Measurements from ENCODE around the gene PCDHA7. TPM values are rescaled to one million over a fixed set of nuclear protein-coding genes. Genes with fewer than 3 reads are reported as not detected.
"Not testable (repeated sequence)": the region's sequence is repeated elsewhere in the genome, so short reads cannot be mapped to it uniquely, and the experiment has no call there.

The PCDHA7 gene
- total RNA-seq, 1 experiment from 2014 or later: 2.7 TPM

DNA sequence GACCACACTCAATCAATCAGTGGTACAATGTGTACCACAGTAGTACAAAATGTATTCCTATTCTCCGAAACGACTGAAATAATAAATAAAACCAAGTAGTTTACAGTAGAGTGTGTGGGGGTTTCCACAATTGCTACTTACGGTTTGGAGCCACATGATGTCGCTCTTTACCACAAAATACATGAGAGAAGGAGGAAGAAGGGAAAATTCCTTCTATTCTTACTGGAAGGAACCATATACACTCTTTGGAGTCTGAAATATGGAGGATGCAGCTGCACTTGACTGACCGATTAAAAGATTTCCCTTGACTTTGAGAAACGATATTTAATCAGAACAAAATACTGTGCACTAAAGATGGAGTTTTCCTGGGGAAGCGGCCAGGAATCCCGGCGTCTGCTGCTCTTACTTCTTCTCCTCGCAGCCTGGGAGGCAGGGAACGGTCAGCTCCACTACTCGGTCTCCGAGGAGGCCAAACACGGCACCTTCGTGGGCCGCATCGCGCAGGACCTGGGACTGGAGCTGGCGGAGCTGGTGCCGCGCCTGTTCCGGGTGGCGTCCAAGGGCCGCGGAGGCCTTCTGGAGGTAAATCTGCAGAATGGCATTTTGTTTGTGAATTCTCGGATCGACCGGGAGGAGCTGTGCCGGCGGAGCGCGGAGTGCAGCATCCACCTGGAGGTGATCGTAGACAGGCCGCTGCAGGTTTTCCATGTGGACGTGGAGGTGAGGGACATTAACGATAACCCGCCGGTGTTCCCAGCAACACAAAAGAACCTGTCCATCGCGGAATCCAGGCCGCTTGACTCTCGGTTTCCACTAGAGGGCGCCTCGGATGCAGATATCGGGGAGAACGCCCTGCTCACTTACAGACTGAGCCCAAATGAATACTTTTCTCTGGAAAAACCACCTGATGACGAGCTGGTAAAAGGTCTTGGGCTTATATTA is 27.0 kb upstream of the PCDHA7 start, which contains the start of gene PCDHA4:
TSS of gene PCDHA4 (plus strand) at position 235 of the 942 bp plus-strand sequence.
- H3K4me3 Mint-ChIP-seq: peak within 1 kb of the TSS; percentile 92
- CTCF ChIA-PET: interaction anchor here (0.6 to 5.4 kb wide), 31 partner anchors 11 to 448 kb away, joined by 3 to 61 read pairs (median 4); partner anchors contain the start of genes IK, PCDHA1, PCDHA10 and PCDHA11
- peaks cover 2% of the 10 kb centered on the region for H3K9me3 Mint-ChIP-seq
- no peaks in the 10 kb centered on the region for H3K27me3 Mint-ChIP-seq (ENCODE audit: low read depth)
- H3K4me1 Mint-ChIP-seq: peaks cover 7% of the 10 kb centered on the region
- POLR2A ChIA-PET: interaction anchor here (0.6 kb wide), 1 partner anchor 21 kb away, joined by 4 read pairs; no protein-coding TSS in a partner anchor
- H3K27ac Mint-ChIP-seq: peak within 1 kb of the TSS; percentile 36; the same call in 1 of the 2 replicates
- DNase-seq (ENCODE audit: low spot score) (peak; percentile 90), ATAC-seq (peak; percentile 89)
- H3K36me3 Mint-ChIP-seq: peaks cover 10% of the 10 kb centered on the region; the same call in 1 of the 2 replicates
- TF ChIP-seq, protein P1, sequence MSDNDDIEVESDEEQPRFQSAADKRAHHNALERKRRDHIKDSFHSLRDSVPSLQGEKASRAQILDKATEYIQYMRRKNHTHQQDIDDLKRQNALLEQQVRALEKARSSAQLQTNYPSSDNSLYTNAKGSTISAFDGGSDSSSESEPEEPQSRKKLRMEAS (CRISPR knock-in tag; IDR thresholded peaks at IDR 0.05): peak; percentile 53; the same call in 1 of the 2 replicates
- TF ChIP-seq ZNF512 (CRISPR knock-in tag; IDR thresholded peaks at IDR 0.05; ENCODE audit: borderline replicate concordance) (no peak), ZNF671 (CRISPR knock-in tag; IDR thresholded peaks at IDR 0.05) (no peak), TCF7 (CRISPR knock-in tag; IDR thresholded peaks at IDR 0.05; ENCODE audit: low read depth) (no peak), CTCF (IDR thresholded peaks at IDR 0.05) (peak; percentile 80), ZNF396 (CRISPR knock-in tag; IDR thresholded peaks at IDR 0.05; ENCODE audit: borderline replicate concordance) (no peak), KAT7 (CRISPR knock-in tag; IDR thresholded peaks at IDR 0.05; ENCODE audit: borderline replicate concordance) (no peak), SOX15 (CRISPR knock-in tag; IDR thresholded peaks at IDR 0.05) (no peak), SP1 (CRISPR knock-in tag; conservative IDR thresholded peaks at IDR 0.05) (no peak), ZNF219 (CRISPR knock-in tag; IDR thresholded peaks at IDR 0.05; ENCODE audit: borderline replicate concordance) (no peak), ATF1 (CRISPR knock-in tag; IDR thresholded peaks at IDR 0.05) (no peak), ZNF138 (CRISPR knock-in tag; conservative IDR thresholded peaks at IDR 0.05) (no peak), E2F1 (CRISPR knock-in tag; IDR thresholded peaks at IDR 0.05) (no peak), NFYB (CRISPR knock-in tag; conservative IDR thresholded peaks at IDR 0.05; ENCODE audit: low read depth) (no peak), RORB (CRISPR knock-in tag; IDR thresholded peaks at IDR 0.05) (no peak), PREB (CRISPR knock-in tag; IDR thresholded peaks at IDR 0.05; ENCODE audit: borderline replicate concordance) (no peak), TEAD1 (CRISPR knock-in tag; IDR thresholded peaks at IDR 0.05) (0 out of 2 replicates have a peak, but pooled peaks have one; percentile 41), NFATC4 (CRISPR knock-in tag; IDR thresholded peaks at IDR 0.05) (no peak), CREB1 (CRISPR knock-in tag; IDR thresholded peaks at IDR 0.05) (no peak)
- TF ChIP-seq, protein P2, sequence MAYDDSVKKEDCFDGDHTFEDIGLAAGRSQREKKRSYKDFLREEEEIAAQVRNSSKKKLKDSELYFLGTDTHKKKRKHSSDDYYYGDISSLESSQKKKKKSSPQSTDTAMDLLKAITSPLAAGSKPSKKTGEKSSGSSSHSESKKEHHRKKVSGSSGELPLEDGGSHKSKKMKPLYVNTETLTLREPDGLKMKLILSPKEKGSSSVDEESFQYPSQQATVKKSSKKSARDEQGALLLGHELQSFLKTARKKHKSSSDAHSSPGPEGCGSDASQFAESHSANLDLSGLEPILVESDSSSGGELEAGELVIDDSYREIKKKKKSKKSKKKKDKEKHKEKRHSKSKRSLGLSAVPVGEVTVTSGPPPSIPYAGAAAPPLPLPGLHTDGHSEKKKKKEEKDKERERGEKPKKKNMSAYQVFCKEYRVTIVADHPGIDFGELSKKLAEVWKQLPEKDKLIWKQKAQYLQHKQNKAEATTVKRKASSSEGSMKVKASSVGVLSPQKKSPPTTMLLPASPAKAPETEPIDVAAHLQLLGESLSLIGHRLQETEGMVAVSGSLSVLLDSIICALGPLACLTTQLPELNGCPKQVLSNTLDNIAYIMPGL (CRISPR knock-in tag; IDR thresholded peaks at IDR 0.05): peak; percentile 86

- DNase-seq (ENCODE audit: low spot score); ATAC-seq; H3K36me3 Mint-ChIP-seq; H3K27me3 Mint-ChIP-seq (ENCODE audit: low read depth); H3K9me3 Mint-ChIP-seq; H3K27ac Mint-ChIP-seq; H3K4me1 Mint-ChIP-seq; POLR2A ChIA-PET: not testable (repeated sequence)
- CTCF ChIA-PET: interaction anchor here (0.6 to 5.4 kb wide), 30 partner anchors 11 to 449 kb away, joined by 3 to 61 read pairs (median 4); partner anchors contain the start of genes IK, PCDHA1, PCDHA10 and PCDHA11
- peak overlapping the region; percentile 92; the same call in 1 of the 2 replicates for H3K4me3 Mint-ChIP-seq
These were observed 25.7 kb upstream of the PCDHA7 start for GRCh38 chr5:140808241-140808888.

Data from WTC11 (cell line).